Right renal pelvis (tissue), 4 donors: ENCODE results near the gene SRPK3. TPM values are rescaled to one million over a fixed set of nuclear protein-coding genes. Genes with fewer than 3 reads are reported as not detected.
"Not testable (repeated sequence)": the region's sequence is repeated elsewhere in the genome, so short reads cannot be mapped to it uniquely, and the experiment has no call there.

Source experiments
- DNase-seq, 4 donors: peaks; one replicate each; pipeline ENCODE4 v3.0.0-alpha.2; 2013; ENCODE audit warnings: low read depth in 4 of 4, low spot score in 3 of 4, missing footprints in 1 of 4
- polyA plus RNA-seq, 4 donors: library from polyadenylated mRNA; unstranded; fragments of 120-200 nt; gene quantifications; one replicate each; pipeline ENCODE4 v1.2.1, GENCODE V29; 2013; ENCODE audit not compliant: insufficient read length in 4 of 4

SRPK3 gene
- polyA plus RNA-seq, 4 donors, result 0.90 to 2.0 (median 1.5) TPM

GRCh38 chrX:153804100-153804595 lies 23.3 kb downstream of the SRPK3 start:
- DNase-seq, result no peak

- DNase-seq, result no peak
These were observed 23.8 kb downstream of the SRPK3 start for GRCh38 chrX:153804621-153805020.

DNA sequence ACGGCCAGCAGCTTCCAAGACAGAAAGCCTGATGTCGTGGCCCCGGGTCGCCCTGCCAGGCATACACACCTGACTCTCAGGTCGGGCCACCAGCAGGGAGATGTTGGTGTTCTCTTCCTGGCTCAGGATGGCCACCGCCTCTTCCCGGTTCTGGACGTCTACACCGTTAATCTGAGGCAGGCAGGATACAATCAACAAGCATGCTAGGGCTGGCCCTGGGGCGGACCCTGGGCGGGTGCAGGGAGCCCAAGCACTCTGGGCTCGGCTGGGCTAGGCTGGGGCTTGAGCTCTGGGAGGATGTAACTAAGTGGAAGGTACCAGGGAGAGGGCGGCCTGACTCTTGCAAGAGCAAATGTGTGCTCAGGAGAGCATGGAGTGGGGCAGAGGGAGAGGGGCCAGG lies 24.6 kb downstream of the SRPK3 start:
- no peak for DNase-seq

- DNase-seq, result no peak
These were observed 26.2 kb downstream of the SRPK3 start for GRCh38 chrX:153806999-153807575.

DNA sequence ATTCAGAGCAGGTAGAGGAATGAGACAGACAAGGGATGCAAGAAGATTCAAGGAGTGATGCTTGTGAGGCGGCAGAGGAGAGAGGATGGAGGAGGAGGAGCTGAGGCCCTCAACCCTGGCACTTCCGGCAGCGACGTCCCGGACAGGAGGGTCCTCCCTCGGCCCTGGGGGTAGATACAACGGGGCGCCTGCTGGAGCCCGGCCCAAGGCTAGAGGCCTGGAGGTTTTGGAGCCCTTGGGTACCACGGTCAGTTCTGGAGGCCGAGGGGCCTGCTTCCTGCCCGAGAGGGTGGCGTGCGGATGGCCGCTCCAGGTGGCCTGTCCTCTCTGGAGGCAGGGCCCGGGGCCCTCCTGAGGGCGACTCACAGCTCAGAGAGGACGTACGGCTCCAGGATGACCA lies 27.1 kb downstream of the SRPK3 start:
- DNase-seq, result no peak

- no peak for DNase-seq
These were observed 31.4 kb downstream of the SRPK3 start for GRCh38 chrX:153812220-153812619.

- DNase-seq, result no peak
These were observed 32.3 kb downstream of the SRPK3 start for GRCh38 chrX:153813161-153813560.

DNA sequence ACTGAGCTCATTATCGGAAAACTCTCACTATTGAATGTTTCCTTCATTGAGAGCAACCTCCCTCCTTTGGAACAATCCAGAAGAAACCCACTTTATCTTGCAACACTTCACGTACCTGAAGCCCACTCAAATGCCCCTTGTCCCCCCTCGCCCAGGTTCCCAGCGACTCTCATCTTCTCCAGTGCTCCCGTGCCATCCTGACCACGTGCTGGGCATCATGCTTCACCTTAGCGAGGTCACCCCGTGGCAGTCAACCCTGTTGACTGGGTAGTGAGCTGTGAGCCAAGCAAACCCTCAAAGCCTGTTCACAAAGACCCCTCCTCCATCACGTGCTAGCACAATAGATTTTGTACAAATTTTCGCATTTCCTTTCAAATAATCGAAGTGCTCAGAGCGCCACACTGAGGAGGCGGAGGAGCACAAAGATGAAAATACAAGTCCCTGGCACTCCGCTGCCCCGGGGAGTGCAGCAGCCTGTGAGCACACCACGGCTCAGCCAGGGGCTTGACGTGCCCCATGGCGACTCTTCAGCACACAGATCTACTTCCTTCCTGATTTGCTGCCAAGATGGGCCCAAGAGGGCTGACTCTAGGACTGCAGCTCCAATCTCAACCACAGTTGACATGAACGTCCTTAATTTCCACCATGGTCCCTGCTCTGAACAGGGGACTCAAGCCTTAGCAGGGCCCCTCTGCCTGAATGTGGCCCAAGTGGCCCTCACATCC lies 33.9 kb downstream of the SRPK3 start:
- no peak for DNase-seq

DNA sequence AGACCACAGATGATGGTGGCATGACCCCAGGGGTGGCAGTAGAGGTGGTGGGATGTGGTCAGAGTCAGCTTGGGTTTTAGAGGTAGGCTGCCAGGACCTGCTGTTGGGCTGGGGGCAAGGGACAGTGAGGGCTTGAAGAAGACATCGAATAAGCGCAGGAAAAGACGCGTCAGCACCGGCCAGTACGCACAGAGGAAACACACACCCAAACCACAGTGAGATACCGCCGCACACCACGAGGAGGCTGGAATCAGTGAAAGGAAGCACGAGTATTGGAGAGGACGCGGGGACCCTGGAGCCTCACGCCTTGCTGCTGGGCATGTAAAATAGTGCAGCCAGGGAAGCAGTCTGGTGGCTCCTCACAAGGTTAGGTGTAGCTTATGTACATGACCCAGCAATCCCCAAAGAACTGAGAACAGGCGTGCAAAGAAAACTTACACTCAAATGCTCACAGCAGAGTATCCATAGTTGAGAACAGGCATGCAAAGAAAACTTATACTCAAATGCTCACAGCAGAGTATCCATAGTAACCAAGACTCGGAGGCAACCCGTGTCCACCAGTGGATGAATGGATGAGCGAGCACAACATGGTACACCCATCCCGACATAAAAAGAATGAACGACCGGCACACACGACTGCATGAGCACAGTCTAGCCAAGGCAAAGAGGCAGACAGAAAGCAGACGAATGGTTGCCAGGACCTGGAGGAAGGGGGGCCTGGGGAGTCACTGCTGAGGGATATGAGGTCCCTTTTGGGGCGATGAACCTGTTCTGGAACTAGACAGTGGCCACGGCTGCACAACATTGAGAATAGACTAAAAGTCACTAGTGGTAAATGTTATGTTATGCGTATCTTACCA lies 36.2 kb downstream of the SRPK3 start:
- DNase-seq, result no peak

- not testable (repeated sequence) for DNase-seq
These were observed 37.2 kb downstream of the SRPK3 start for GRCh38 chrX:153818064-153818463.

- DNase-seq, result peak in 1 of 4 donors; percentile 32
These were observed 37.9 kb downstream of the SRPK3 start for GRCh38 chrX:153818571-153819383.

DNA sequence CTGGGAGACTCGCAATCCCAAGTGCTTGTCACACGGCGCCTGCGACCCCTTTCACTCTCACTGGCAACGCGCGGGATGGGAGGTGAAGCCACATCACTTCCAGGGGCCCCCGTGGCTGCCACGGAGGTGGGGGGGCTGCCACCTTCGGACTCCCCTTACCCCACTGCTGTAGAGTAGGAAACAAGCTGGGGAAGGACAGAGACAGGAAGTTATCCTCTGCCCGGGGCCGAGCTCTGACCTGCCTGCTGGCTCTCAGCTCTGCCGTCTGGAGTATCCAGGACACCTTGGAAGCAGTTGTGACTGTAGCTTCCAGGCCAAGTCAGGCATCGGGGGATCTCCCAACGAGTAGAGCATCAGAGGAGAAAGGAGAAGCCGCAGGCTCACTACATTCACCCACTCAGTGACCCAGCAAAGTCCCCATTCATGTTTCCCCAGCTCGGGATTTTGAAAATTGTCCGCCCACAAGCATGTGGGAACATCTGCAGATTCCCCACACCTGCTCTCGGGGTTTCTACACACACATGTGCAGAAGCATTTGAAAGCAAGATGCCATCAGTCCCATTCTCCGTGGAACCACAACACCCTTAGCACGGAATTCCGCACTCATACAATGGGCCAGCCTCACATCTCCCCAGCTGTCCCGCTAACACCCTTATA lies 38.7 kb downstream of the SRPK3 start:
- no peak for DNase-seq

GRCh38 chrX:153820601-153821000 lies 39.8 kb downstream of the SRPK3 start:
- no peak for DNase-seq

GRCh38 chrX:153821066-153821465 lies 40.2 kb downstream of the SRPK3 start:
- DNase-seq, result no peak

DNA sequence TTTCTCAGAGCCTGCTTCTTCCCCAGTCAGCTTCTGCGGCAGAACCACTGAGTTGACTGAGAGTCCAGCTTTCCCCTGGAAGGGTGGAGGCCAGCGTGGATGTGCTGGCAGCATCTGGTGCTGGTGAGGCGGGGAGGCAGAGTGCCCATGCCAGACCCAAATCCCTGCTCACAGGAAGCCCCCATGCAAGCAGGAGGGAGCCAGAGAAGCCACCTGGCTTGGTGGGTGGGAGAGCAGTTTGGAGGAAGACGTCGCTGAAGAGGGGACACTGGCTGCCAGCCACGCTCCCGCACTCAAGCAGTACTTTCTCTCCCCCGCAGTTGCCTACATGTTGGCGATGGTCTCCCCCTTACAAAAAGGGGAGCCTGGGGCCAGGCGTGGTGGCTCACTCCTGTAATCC lies 43.5 kb downstream of the SRPK3 start:
- no peak for DNase-seq

DNA sequence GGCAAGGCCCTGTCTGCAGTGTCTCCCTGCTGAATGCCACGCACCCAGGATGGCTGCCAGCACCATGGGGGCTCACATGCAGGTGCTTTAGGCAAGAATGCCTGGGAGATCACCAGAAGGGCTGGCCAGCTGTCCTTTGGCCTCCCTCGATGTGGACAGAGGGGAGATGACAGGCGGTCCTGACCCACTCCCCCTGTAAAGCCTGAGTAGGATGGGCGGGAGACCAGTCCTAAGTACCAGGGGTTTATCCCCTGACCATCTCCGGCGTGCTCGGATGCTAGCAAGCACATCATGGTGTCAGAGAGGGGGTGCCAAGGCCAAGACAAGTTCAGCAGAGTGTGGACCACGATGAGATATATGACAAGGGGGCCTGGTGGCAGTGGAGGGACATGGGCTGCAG lies 44.2 kb downstream of the SRPK3 start:
- no peak for DNase-seq

DNA sequence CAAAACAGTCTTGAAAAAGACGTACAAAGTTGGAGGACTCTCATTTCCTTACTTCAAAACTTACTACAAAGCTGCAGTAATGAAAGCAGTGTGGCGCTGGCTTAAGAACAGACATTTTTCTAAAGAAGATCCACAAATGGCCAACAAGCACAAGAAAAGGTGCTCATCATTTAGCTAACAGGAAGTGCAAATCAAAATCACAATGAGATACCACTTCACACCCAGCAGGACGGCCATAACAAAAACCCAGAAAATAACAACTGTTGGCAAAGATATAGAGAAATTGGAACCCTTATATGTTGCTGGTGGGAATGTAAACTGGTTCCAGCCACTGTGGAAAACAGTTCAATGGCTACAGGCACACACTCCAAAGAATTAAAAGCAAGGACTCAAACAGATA lies 46.2 kb downstream of the SRPK3 start:
- DNase-seq, result no peak

GRCh38 chrX:153827903-153828302 lies 47.1 kb downstream of the SRPK3 start:
- no peak for DNase-seq

GRCh38 chrX:153828308-153828707 lies 47.5 kb downstream of the SRPK3 start:
- no peak for DNase-seq
